Measurements from ENCODE around the gene SRF.

DNA sequence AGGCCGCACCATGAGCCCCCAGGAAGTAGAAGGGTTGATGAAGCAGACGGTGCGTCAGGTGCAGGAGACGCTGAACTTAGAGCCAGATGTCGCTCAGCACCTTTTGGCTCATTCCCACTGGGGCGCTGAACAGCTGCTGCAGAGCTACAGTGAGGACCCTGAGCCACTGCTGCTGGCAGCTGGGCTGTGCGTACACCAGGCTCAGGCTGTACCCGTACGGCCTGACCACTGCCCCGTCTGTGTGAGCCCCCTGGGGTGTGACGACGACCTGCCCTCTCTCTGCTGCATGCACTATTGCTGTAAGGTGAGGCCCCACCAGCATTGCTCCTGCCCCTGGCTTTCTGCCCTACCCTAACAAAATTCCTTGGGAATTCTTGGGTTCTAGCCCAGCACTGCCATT is 45.1 kb downstream of the SRF start:
- TF ChIP-seq, protein P1, sequence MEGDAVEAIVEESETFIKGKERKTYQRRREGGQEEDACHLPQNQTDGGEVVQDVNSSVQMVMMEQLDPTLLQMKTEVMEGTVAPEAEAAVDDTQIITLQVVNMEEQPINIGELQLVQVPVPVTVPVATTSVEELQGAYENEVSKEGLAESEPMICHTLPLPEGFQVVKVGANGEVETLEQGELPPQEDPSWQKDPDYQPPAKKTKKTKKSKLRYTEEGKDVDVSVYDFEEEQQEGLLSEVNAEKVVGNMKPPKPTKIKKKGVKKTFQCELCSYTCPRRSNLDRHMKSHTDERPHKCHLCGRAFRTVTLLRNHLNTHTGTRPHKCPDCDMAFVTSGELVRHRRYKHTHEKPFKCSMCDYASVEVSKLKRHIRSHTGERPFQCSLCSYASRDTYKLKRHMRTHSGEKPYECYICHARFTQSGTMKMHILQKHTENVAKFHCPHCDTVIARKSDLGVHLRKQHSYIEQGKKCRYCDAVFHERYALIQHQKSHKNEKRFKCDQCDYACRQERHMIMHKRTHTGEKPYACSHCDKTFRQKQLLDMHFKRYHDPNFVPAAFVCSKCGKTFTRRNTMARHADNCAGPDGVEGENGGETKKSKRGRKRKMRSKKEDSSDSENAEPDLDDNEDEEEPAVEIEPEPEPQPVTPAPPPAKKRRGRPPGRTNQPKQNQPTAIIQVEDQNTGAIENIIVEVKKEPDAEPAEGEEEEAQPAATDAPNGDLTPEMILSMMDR (conservative IDR thresholded peaks at IDR 0.05; ENCODE audit: low read depth, low read length), result no peak
- TF ChIP-seq EZH2 (IDR thresholded peaks at IDR 0.05; ENCODE audit: low read length, unreplicated experiment), result no peak

All from PC-3 (cell line).